IMR-90 (cell line): Measurements from ENCODE around the gene PNISR. TPM values are rescaled to one million over a fixed set of nuclear protein-coding genes. Genes with fewer than 3 reads are reported as not detected.

Source experiments
- ATAC-seq: fragments of 200-7000 bp; cut with Tn5 transposase; 2 replicates; pipeline ENCODE4 v1.9.1; 2020; ENCODE audit warnings: low read depth, mild to moderate bottlenecking, moderate library complexity
- BruUV-seq: library from RNA; stranded (reverse); fragments of 400-500 nt; replicated peaks from 2 replicates; lab custom pipeline; 2021; lab: Mats Ljungman, UMichigan
- CTCF ChIA-PET: fragments of 300-600 bp; formaldehyde crosslinking; extraction: SDS; loops from one replicate; lab custom pipeline; 2021; ENCODE audit warnings: antibody characterized with exemption; lab: Yijun Ruan, JAX
- POLR2A ChIA-PET: fragments of 300-600 bp; sonication (Branson Sonifier 250); formaldehyde crosslinking; loops from one replicate; lab custom pipeline; 2022; ENCODE audit warnings: antibody characterized with exemption; ENCODE audit not compliant: unreplicated experiment; lab: Charles Lee
- DNase-seq: peaks from one replicate; pipeline ENCODE4 v3.0.0; 2013
- H2AFZ ChIP-seq: replicated peaks from 2 replicates; pipeline ENCODE3; 2013; ENCODE audit warnings: low read length, mild to moderate bottlenecking; ENCODE audit not compliant: poor library complexity
- H2AK5ac ChIP-seq: 2 replicates; pipeline ENCODE4 v1.6.1; 2013; ENCODE audit warnings: low read depth, low read length, inconsistent platforms
- H2AK9ac ChIP-seq: replicated peaks from 2 replicates; pipeline ENCODE3; 2013; ENCODE audit warnings: mild to moderate bottlenecking, low read depth, low read length, moderate library complexity; ENCODE audit not compliant: poor library complexity
- H2BK120ac ChIP-seq: 2 replicates; pipeline ENCODE4 v1.6.1; 2013; ENCODE audit warnings: low read depth, low read length, inconsistent platforms
- H2BK15ac ChIP-seq: 3 replicates; pipeline ENCODE4 v1.6.1; 2013; ENCODE audit warnings: low read depth, low read length, inconsistent platforms
- H2BK20ac ChIP-seq: 2 replicates; pipeline ENCODE4 v1.6.1; 2013; ENCODE audit warnings: low read depth, mild to moderate bottlenecking, inconsistent platforms, low read length, moderate library complexity
- H2BK5ac ChIP-seq: 2 replicates; pipeline ENCODE4 v1.6.1; 2013; ENCODE audit warnings: mild to moderate bottlenecking, low read depth, low read length, inconsistent platforms; ENCODE audit not compliant: poor library complexity, severe bottlenecking
- H3K14ac ChIP-seq: replicated peaks from 2 replicates; pipeline ENCODE4 v1.6.1; 2013; ENCODE audit warnings: low read depth, low read length, inconsistent platforms
- H3K18ac ChIP-seq: 2 replicates; pipeline ENCODE4 v1.6.1; 2013; ENCODE audit warnings: low read depth, low read length, control low read depth
- H3K23ac ChIP-seq: 2 replicates; pipeline ENCODE4 v1.6.1; 2013; ENCODE audit warnings: low read depth, low read length, inconsistent platforms
- H3K27ac ChIP-seq: 2 replicates; pipeline ENCODE4 v1.5.1; 2013; ENCODE audit warnings: mild to moderate bottlenecking, control low read depth, low read length; ENCODE audit not compliant: insufficient read depth
- H3K27me3 ChIP-seq: 2 replicates; pipeline ENCODE4 v1.6.1; 2013; ENCODE audit warnings: low read length; ENCODE audit not compliant: control insufficient read depth, insufficient read depth
- H3K36me3 ChIP-seq: 2 replicates; pipeline ENCODE4 v1.6.1; 2013; ENCODE audit warnings: low read length, mixed read lengths; ENCODE audit not compliant: control insufficient read depth, insufficient read depth
- H3K4ac ChIP-seq: 2 replicates; pipeline ENCODE4 v1.6.1; 2013; ENCODE audit warnings: low read depth, low read length, inconsistent platforms
- H3K4me1 ChIP-seq: 2 replicates; pipeline ENCODE4 v1.6.1; 2013; ENCODE audit warnings: low read length, mixed read lengths; ENCODE audit not compliant: control insufficient read depth, insufficient read depth
- H3K4me2 ChIP-seq: 2 replicates; pipeline ENCODE4 v1.6.1; 2013; ENCODE audit warnings: low read depth, mild to moderate bottlenecking, control low read depth, low read length, moderate library complexity
- H3K4me3 ChIP-seq: 2 replicates; pipeline ENCODE4 v1.5.1; 2013; ENCODE audit warnings: low read depth, mild to moderate bottlenecking, control low read depth, low read length, moderate library complexity; ENCODE audit not compliant: insufficient read depth
- H3K56ac ChIP-seq: 2 replicates; pipeline ENCODE4 v1.6.1; 2013; ENCODE audit warnings: low read length, inconsistent platforms; ENCODE audit not compliant: insufficient read depth; ENCODE audit errors: extremely low read depth
- H3K79me1 ChIP-seq, 2 experiments: 2 replicates each; pipeline ENCODE4 v1.6.1; 2013; ENCODE audit warnings: low read length in 2 of 2, inconsistent platforms in 1 of 2, low read depth in 1 of 2
- H3K9ac ChIP-seq: 2 replicates; pipeline ENCODE4 v1.6.1; 2013; ENCODE audit warnings: low read depth, low read length, control low read depth
- H3K9me1 ChIP-seq: 2 replicates; pipeline ENCODE4 v1.6.1; 2013; ENCODE audit warnings: low read length, inconsistent platforms; ENCODE audit not compliant: insufficient read depth
- H3K9me3 ChIP-seq: 2 replicates; pipeline ENCODE4 v1.6.1; 2013; ENCODE audit warnings: low read length; ENCODE audit not compliant: control insufficient read depth, insufficient read depth
- H4K20me1 ChIP-seq: 2 replicates; pipeline ENCODE4 v1.6.1; 2013; ENCODE audit warnings: low read length, inconsistent platforms; ENCODE audit not compliant: insufficient read depth
- H4K5ac ChIP-seq: 2 replicates; pipeline ENCODE4 v1.6.1; 2013; ENCODE audit warnings: mild to moderate bottlenecking, low read depth, low read length, control low read depth
- H4K8ac ChIP-seq, 2 experiments: 2 replicates each; pipeline ENCODE4 v1.6.1; 2013; ENCODE audit warnings: low read depth in 2 of 2, low read length in 2 of 2, control low read depth in 1 of 2, inconsistent platforms in 1 of 2
- H4K91ac ChIP-seq: 2 replicates; pipeline ENCODE4 v1.6.1; 2013; ENCODE audit warnings: low read depth, low read length, inconsistent platforms; ENCODE audit not compliant: insufficient read depth
- BHLHE40 ChIP-seq: fragments of 150-350 bp; IDR thresholded peaks from 2 replicates; pipeline ENCODE4 v1.6.1; 2016; ENCODE audit warnings: mild to moderate bottlenecking, low read depth, low read length
- CEBPB ChIP-seq: IDR thresholded peaks from 2 replicates; pipeline ENCODE4 v1.6.1; 2012; ENCODE audit warnings: low read depth, low read length, improper control_type of control experiment
- CHD1 ChIP-seq: IDR thresholded peaks from 2 replicates; pipeline ENCODE4 v1.6.1; 2012; ENCODE audit warnings: low read depth, low read length, improper control_type of control experiment
- CTCF ChIP-seq: conservative IDR thresholded peaks from 2 replicates; pipeline ENCODE4 v1.5.1; 2012; ENCODE audit warnings: mild to moderate bottlenecking, low read depth, low read length, improper control_type of control experiment
- MAFK ChIP-seq: IDR thresholded peaks from 2 replicates; pipeline ENCODE4 v1.6.1; 2012; ENCODE audit warnings: low read depth, low read length, improper control_type of control experiment
- MAZ ChIP-seq: IDR thresholded peaks from 2 replicates; pipeline ENCODE4 v1.6.1; 2012; ENCODE audit warnings: low read depth, mild to moderate bottlenecking, low read length, improper control_type of control experiment, moderate library complexity, borderline replicate concordance
- MXI1 ChIP-seq: IDR thresholded peaks from 2 replicates; pipeline ENCODE4 v1.6.1; 2012; ENCODE audit warnings: low read depth, mild to moderate bottlenecking, low read length, moderate library complexity, borderline replicate concordance
- RAD21 ChIP-seq: IDR thresholded peaks from 2 replicates; pipeline ENCODE4 v1.6.1; 2012; ENCODE audit warnings: low read length, improper control_type of control experiment
- RCOR1 ChIP-seq: IDR thresholded peaks from 2 replicates; pipeline ENCODE4 v1.6.1; 2012; ENCODE audit warnings: mild to moderate bottlenecking, low read length, improper control_type of control experiment; ENCODE audit not compliant: insufficient replicate concordance
- SMC3 ChIP-seq: fragments of 150-350 bp; IDR thresholded peaks from 2 replicates; pipeline ENCODE4 v1.6.1; 2016; ENCODE audit warnings: low read depth, mild to moderate bottlenecking, antibody characterized with exemption, low read length, moderate library complexity
- WGBS, 2 experiments: methylation state at CpG; one replicate each; pipeline versions ENCODE4 v1.1.5 to v1.1.7; 2013; ENCODE audit warnings: missing lambda C conversion rate in 2 of 2; ENCODE audit not compliant: insufficient read length in 1 of 2; ENCODE audit errors: extremely low coverage in 2 of 2; 5-methylcytosine and 5-hydroxymethylcytosine counted together
- dilution Hi-C: fragments of 300-500 bp; cut with HindIII; formaldehyde crosslinking; loops from one replicate; pipeline ENCODE4 v1.14.3; 2018; ENCODE audit warnings: low sequenced_read_pairs; ENCODE audit not compliant: unreplicated experiment
- in situ Hi-C: fragments of 300-500 bp; cut with MboI; formaldehyde crosslinking; loops from 3 replicates; pipeline ENCODE4 v1.14.3; 2019; ENCODE audit warnings: low sequenced_read_pairs, inconsistent platforms, mixed read lengths
- intact Hi-C: fragments of 100-400 bp; cut with micrococcal nuclease; formaldehyde crosslinking; loops from 2 replicates; pipeline ENCODE4 v1.10.0; 2022
- polyA plus RNA-seq, 3 experiments: library from polyadenylated mRNA; depleted of rRNA; stranded (reverse); fragments of >200 nt; gene quantifications; 2 replicates each; pipeline ENCODE4 v1.2.3, GENCODE V29; 2012; ENCODE audit warnings: low replicate concordance in 1 of 3
- total RNA-seq: library from RNA; depleted of rRNA; stranded (reverse); fragments of >200 nt; gene quantifications from 2 replicates; pipeline ENCODE4 v1.2.3, GENCODE V29; 2012
- TF ChIP-seq, protein P1 (sequence below): fragments of 150-350 bp; IDR thresholded peaks from 2 replicates; pipeline ENCODE4 v1.6.1; 2016; ENCODE audit warnings: low read depth, mild to moderate bottlenecking, low read length, moderate library complexity, borderline replicate concordance
- TF ChIP-seq, protein P2 (sequence below): fragments of 150-350 bp; IDR thresholded peaks from 2 replicates; pipeline ENCODE4 v1.6.1; 2017; ENCODE audit warnings: mild to moderate bottlenecking, antibody characterized with exemption, low read length, low read depth

Gene PNISR
- total and polyA plus RNA-seq, 2 of the 4 experiments (the other 2 are of a cell fraction), result 44.5 to 46.2 TPM

- TF ChIP-seq, protein P1, sequence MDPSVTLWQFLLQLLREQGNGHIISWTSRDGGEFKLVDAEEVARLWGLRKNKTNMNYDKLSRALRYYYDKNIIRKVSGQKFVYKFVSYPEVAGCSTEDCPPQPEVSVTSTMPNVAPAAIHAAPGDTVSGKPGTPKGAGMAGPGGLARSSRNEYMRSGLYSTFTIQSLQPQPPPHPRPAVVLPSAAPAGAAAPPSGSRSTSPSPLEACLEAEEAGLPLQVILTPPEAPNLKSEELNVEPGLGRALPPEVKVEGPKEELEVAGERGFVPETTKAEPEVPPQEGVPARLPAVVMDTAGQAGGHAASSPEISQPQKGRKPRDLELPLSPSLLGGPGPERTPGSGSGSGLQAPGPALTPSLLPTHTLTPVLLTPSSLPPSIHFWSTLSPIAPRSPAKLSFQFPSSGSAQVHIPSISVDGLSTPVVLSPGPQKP, result no peak
- TF ChIP-seq SMC3 (no peak), CHD1 (no peak)
Observed at GRCh38 chr6:99393366-99393697, 31.8 kb downstream of the PNISR start (continued).

- no TSS peak for BruUV-seq
- ChIA-PET POLR2A (no interaction called here), CTCF (no interaction called here)
- Histone ChIP-seq H4K20me1 (no peaks in the 10 kb centered on the region), H3K14ac (no peak overlapping the region), H3K4me1 (no peaks in the 10 kb centered on the region), H4K8ac (no peak overlapping the region), H3K79me1 (peaks cover 0 to 3% of the 10 kb centered on the region in 2 experiments; a peak in 2 of 4 replicates), H3K23ac (no peak overlapping the region), H4K91ac (no peak overlapping the region), H2BK5ac (no peak overlapping the region), H2AK5ac (no peak overlapping the region), H3K56ac (no peak overlapping the region), H2BK20ac (no peak overlapping the region), H3K4me2 (no peak overlapping the region), H2AFZ (no peak overlapping the region), H3K9ac (no peak overlapping the region), H2BK120ac (no peak overlapping the region), H3K9me3 (no peaks in the 10 kb centered on the region), H4K5ac (no peak overlapping the region), H3K4me3 (no peak overlapping the region), H3K36me3 (no peaks in the 10 kb centered on the region), H3K9me1 (no peaks in the 10 kb centered on the region), H3K18ac (no peak overlapping the region), H3K27ac (no peak overlapping the region), H2BK15ac (no peak overlapping the region), H3K27me3 (no peaks in the 10 kb centered on the region), H2AK9ac (no peak overlapping the region), H3K4ac (no peak overlapping the region)
- no CpG with 5 or more reads among the region's 3 CpGs for WGBS, 2 experiments
- no peak for DNase-seq
- dilution Hi-C loops, result no loop called here
- intact Hi-C loops, result no loop called here
- in situ Hi-C loops, result no loop called here
- ATAC-seq, result no peak
- no peak for TF ChIP-seq MXI1
- no peak for TF ChIP-seq CEBPB
- TF ChIP-seq MAFK, result no peak
- TF ChIP-seq CTCF, result no peak
- no peak for TF ChIP-seq RAD21
- TF ChIP-seq, protein P2, sequence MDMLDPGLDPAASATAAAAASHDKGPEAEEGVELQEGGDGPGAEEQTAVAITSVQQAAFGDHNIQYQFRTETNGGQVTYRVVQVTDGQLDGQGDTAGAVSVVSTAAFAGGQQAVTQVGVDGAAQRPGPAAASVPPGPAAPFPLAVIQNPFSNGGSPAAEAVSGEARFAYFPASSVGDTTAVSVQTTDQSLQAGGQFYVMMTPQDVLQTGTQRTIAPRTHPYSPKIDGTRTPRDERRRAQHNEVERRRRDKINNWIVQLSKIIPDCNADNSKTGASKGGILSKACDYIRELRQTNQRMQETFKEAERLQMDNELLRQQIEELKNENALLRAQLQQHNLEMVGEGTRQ, result no peak
- TF ChIP-seq SMC3, result no peak
- TF ChIP-seq, protein P1, result no peak
- TF ChIP-seq MAZ, result no peak
- no peak for TF ChIP-seq BHLHE40
- no peak for TF ChIP-seq RCOR1
Observed at GRCh38 chr6:99390896-99391295, 34.2 kb downstream of the PNISR start.
